Stimulated activated CD8-positive, alpha-beta memory T cell treated with anti-CD3 and anti-CD28 coated beads, Interleukin-15, amount 100 ng/mL, for 48 hours (primary cell): ENCODE results near the gene LMAN2.

Experiments
- DNase-seq, 2 donors: peaks; one replicate each; pipeline ENCODE4 v3.0.0-alpha.2; 2020; ENCODE audit warnings: low read depth in 2 of 2

The LMAN2 gene

GRCh38 chr5:177327539-177328522, 23.6 kb downstream of the LMAN2 start:
- no peak for DNase-seq

- DNase-seq = no peak
These were observed 25.5 kb downstream of the LMAN2 start for GRCh38 chr5:177325868-177326381.

DNA sequence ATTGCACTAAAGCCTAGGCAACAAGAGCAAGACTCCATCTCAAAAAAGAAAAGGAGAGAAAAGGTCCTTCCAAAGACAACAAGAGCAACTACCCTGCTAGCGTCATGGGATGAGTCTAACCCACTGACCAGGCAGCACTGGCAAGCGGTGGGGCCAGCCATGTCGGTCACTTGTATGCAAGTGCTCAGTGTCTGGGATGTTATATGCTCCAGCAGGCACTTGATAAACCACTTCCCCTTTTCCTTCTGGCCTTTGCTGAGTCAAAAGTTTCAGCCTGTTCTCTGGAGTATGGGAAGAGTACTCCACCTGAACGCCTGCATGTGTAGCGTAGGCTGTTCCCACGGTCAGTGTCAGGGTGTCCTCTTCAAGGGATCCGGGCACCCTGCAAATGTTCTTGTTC, 30.6 kb downstream of the LMAN2 start:
- DNase-seq = no peak

DNA sequence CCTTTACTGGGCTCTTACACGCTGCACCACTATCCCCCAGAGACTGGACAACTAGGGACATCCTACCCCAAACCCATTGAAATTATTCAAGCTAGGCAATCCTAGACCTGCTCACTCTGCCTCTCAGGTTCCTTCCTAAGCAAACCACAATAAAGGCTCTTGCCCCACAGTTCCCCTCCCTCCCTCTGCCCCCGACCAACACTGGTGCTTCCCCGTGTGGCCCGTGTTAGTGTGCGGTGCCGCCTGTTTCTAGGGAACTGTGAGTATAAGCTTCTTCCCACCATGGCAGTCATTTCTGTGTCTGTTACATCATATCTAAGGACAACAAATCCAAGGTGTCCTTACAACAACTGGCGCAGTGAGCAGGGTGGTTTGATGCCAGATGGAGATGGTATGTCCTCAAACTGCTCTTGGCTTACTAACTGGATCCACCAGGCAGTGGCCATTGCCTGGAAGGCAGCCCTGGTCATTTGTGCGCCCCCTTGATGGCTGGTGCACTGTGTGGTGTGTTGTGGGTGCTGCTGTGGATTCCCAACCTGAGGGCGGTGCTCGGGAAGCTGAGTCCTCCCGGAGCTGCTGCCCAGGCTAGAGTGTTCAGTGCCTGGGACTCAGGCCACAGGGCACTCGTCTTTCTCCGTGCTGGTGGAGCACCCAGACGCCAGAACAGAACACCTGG, 31.4 kb downstream of the LMAN2 start:
- no peak for DNase-seq

DNA sequence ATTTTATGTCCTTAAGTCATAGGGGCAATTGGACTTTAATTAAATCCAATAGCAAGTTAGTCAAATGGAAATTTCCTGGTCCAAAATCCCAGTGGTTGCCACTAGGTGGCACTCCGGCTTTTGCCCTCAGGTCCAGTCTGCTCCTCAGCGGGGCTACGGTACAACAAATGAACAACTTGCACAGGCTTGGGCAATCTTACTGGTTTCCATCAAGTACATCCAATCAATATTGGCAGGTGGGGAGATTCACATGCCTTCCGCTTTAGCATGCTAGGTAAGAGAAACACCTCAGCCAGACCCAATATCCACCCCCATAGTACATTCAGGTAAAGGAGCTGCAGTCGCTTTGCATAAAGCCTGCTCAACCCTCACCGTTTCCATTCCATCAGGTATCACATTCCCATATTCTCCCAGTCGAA, 33.5 kb downstream of the LMAN2 start:
- peak in 1 of 2 donors; percentile 56 for DNase-seq

DNA sequence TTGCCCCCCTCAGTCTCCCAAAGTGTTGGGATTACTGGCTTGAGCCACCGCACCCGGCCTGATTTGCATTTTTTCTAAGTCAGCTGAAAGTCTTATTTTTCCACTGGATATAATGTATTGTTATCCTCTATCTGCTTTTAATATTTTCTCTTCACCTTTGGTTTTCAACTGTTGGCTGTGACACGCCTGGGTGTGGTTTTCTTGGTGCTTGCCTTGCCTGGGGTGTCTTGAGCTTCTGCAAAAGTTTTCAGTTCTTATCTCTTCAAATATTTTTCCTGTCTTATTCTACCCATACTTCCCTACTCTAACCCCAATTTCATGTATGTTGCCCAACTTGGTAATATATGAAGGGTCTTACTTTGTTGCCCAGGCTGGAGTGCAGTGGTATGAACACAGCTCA, 35.5 kb downstream of the LMAN2 start:
- no peak for DNase-seq

GRCh38 chr5:177315411-177315810, 36.1 kb downstream of the LMAN2 start:
- DNase-seq = no peak

DNA sequence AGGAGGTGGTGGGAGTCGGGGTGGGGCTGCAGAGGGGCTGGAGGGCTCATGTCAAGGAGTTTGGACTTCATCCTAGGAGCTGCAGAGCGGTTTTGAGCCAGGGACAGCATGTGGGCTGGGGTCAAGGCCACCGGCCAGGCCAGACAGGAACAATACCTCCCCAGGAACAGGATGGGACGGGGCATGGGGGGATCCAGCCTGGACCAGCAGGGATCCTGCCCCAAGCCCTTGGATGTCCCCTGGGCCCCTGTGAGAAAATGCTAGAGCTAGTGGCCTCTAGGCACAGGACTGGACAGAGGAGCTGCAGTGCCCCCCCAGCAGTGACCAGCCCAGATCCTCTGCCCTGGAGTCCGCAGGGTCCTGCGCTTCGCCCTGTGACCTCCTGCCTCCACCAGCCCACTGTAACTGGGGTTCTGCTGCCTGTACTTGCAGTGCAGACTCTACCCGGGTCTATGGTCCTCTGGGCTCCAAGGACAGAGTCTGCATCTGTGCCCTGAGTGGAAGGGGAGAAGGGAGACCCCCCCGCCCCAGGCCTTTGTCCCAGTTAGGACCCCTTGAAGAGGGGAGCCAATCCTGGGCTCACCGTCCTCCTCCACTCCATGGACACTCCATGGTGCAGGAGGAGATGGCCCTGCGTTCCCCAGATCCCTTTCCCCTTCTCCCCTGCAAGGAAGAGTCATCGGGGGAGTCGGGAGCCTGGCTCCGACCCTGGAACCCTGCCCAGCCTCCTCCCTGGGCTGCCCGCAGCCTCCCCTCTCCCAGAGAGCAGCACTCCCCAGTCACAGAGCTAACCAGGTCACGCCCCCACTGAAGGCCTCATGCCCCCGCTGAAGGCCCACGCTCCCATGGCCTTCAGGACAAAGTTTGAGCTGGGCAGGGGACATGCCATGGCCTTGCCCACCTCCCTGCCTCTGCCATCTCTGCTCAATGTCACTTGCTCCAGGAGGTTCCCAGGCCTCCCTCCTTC, 36.8 kb downstream of the LMAN2 start:
- no peak for DNase-seq

DNA sequence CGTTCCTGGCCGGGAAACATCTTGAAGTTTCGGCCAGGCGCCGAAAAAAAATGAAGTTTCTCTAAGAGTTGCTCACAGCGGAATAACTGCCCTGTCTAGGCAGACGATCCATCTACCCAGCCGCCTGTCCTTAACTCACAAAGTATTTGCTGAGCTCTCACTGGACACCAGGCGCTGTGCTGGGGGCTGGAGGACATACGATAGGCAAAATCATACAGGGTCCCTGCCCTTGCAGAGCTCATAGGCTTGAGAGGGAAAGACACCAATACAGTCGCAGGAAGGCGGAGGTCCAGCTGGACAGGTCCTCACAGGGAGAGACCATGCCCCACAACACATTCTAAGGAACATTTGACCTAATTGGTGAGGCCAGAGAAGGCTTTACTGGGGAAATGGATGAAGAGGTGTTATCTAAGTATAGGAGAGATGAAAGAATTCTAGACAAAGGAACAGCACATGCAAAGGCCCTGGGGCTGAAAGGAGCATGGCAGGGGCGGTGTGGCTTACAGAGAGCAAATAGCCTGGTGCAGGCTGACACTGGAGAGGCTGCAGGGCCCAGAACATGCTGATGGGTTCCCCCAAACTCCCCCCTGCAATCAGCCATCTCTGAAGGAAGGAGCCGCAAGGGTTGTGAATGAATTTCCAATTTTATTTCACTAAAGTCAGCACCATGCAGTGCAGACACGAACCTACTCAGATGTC, 37.8 kb downstream of the LMAN2 start:
- no peak for DNase-seq

GRCh38 chr5:177312649-177313181, 38.8 kb downstream of the LMAN2 start:
- peak in 1 of 2 donors; percentile 47 for DNase-seq

DNA sequence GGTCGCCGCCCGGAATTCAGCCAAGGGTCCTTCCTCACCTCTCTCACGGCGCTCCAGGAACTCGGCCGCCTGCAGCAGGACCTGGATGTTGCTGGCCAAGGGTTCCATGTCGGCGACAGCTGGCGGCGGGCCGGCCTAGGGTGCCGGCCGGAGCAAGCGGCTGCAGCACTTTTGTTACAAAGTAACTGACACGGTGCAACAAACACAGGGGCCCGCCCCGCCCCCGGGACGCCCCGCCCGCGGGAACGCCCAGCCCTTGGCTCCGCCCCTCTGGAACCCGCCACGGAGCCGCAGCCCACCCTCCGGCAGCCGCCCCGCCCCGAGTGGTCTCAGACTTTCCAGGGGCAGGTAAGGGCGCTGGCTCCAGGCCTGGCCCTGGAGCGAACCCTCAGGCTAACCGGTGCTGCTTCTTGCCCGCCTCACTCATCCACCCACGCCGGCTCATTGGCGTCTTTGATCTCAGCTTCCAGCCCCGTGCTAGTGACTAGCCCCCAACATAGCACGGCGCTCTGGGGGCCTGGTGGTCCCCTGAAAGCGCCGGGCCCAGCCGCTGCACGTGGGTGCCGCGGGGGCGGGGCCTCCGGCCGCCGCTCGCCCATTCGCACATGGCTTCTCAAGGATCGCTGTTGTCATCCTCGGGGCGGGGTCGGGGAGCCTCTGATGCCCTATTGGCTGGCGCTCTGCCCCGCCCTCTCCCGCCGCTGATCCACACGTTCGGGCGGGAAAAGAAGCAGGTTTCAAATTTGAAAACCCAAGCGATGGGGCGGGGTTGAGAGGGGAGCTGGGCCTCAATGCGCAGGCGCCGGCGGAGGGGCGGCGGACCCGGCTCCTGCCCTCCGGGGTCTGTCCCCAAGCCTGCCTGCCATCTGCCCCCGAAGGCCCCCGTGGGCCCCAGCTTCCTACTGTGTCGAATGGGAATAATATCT, 39.5 kb downstream of the LMAN2 start, which contains the start of gene MXD3:
MXD3 (minus strand) TSS at position 176 of the 926 bp plus-strand sequence; CDS start at position 108, 68 bp downstream.
- DNase-seq = peak; percentile 98 to 99

- DNase-seq = no peak
These were observed 40.1 kb downstream of the LMAN2 start for GRCh38 chr5:177311392-177311722.

DNA sequence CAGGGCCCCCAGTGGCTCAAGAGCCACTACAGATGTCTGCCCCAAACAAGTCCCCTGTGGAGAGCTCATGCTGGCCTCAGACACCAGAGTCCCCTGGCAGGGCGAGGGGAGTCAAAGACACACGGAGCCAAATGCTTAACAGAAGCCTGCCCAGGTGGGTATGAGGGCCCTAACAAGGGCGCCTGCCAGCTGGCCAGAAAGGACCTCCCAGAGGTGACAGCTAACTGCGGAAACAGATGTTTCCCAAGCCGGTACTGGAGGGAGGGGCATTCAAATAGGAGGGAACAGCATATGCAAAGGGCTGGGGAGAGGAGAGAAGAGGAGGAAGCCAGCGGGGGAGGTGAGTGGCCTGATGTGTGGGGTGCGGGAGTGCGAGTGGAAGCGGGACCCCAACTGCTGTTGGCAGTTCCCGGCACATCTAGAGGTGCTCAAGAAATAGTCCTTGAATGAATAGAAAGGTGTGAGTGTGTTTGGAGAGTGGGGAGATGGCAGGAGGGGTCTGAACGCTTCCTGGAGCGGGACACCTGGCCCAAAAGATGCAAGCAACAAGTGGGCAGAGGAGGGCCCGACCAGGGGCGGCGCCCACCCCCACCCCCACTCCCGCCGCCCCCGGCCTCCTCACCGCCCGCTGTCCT, 40.6 kb downstream of the LMAN2 start:
- DNase-seq = no peak

DNA sequence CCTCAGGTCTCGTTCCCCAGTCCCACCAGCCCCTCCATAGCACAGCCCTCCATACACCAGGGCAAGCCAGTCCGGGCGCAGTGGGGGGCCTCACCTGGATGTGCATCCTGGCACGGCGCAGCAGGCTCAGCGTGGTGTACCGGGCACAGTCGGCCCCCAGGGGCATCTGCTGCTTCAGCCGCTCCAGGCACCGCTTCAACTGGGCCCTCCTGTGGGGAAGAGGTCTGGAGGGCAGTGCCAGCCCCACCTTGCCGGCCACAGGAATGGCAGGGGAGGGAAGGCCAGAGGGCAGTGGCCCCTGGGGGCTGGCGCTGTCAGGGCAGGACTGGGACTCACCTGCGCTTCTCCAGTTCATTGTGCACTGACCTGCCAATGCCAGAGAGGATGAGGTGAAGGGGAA, 41.1 kb downstream of the LMAN2 start:
- DNase-seq = no peak

GRCh38 chr5:177309351-177310191, 41.9 kb downstream of the LMAN2 start:
- DNase-seq = peak; percentile 46 to 58

DNA sequence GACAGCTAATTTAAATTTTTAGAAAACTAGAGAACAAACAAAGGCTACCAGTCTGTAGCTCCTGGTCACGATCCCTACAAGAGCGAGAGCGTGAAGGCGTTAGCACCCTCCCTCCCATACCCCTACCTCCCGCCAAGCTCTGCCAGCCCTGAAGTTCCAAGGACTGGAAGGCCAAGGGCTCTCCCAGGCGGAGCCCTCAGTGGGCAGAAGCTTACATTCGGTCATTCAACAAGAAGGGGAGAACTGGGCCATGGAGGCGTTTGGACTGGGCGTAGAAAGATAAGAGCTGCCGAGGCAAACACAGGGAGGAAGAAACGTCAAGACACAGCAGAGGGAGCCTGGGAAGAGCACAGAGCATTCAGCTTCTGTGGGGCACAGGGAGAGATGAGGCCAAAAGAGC, 42.7 kb downstream of the LMAN2 start:
- DNase-seq = no peak

- no peak for DNase-seq
These were observed 43.7 kb downstream of the LMAN2 start for GRCh38 chr5:177307544-177308363.
